Chondrocyte (in vitro differentiated cells): ENCODE results near the gene IL21R. TPM values are rescaled to one million over a fixed set of nuclear protein-coding genes. Genes with fewer than 3 reads are reported as not detected.

Experiments used
- DNase-seq: peaks from one replicate; pipeline ENCODE4 v3.0.0; 2021; ENCODE audit warnings: mixed read lengths, low spot score
- H3K27ac Mint-ChIP-seq: one replicate; pipeline ENCODE4 v1.8.0; 2021; ENCODE audit warnings: mild to moderate bottlenecking, moderate library complexity, mixed read lengths; ENCODE audit not compliant: unreplicated experiment
- H3K27me3 Mint-ChIP-seq: 2 replicates; pipeline ENCODE4 v1.8.0; 2021; ENCODE audit warnings: low read depth, mixed read lengths
- H3K36me3 Mint-ChIP-seq: 2 replicates; pipeline ENCODE4 v1.8.0; 2021; ENCODE audit warnings: low read depth, mixed read lengths
- H3K4me1 Mint-ChIP-seq: 2 replicates; pipeline ENCODE4 v1.8.0; 2021; ENCODE audit warnings: low read depth, mild to moderate bottlenecking, mixed read lengths
- H3K4me3 Mint-ChIP-seq: one replicate; pipeline ENCODE4 v1.8.0; 2021; ENCODE audit warnings: mild to moderate bottlenecking, moderate library complexity, mixed read lengths; ENCODE audit not compliant: unreplicated experiment
- H3K9me3 Mint-ChIP-seq: 2 replicates; pipeline ENCODE4 v1.8.0; 2021; ENCODE audit warnings: low read depth, mixed read lengths
- CTCF ChIP-seq: fragments of 200-600 bp; sonication (generic); IDR thresholded peaks from 2 replicates; pipeline ENCODE4 v1.5.0; 2021; ENCODE audit warnings: antibody characterized with exemption, mild to moderate bottlenecking, moderate library complexity
- total RNA-seq: library from RNA; stranded (reverse); gene quantifications from 3 replicates; pipeline ENCODE4 v1.2.1, GENCODE V29; 2021

The IL21R gene
- total RNA-seq, 1 donor from 2014 or later = 2.2 TPM

GRCh38 chr16:27381974-27382855 lies 19.8 kb upstream of the IL21R start:
- Mint-ChIP-seq H3K27ac (no peak overlapping the region), H3K27me3 (no peaks in the 10 kb centered on the region), H3K9me3 (peaks cover 13% of the 10 kb centered on the region), H3K4me1 (peaks cover 4% of the 10 kb centered on the region), H3K4me3 (no peak overlapping the region), H3K36me3 (peaks cover 5% of the 10 kb centered on the region)
- TF ChIP-seq CTCF = no peak
- no peak for DNase-seq

- Mint-ChIP-seq H3K4me3 (no peak overlapping the region), H3K4me1 (peaks cover 4% of the 10 kb centered on the region), H3K9me3 (peaks cover 13% of the 10 kb centered on the region), H3K36me3 (peaks cover 5% of the 10 kb centered on the region), H3K27me3 (no peaks in the 10 kb centered on the region), H3K27ac (no peak overlapping the region)
- no peak for DNase-seq
- no peak for TF ChIP-seq CTCF
Measured at GRCh38 chr16:27383556-27384243, 18.3 kb upstream of the IL21R start.

- Mint-ChIP-seq H3K27ac (no peak overlapping the region), H3K36me3 (peaks cover 5% of the 10 kb centered on the region), H3K27me3 (no peaks in the 10 kb centered on the region), H3K9me3 (peaks cover 13% of the 10 kb centered on the region), H3K4me3 (no peak overlapping the region), H3K4me1 (peaks cover 2% of the 10 kb centered on the region)
- no peak for TF ChIP-seq CTCF
- DNase-seq = no peak
Measured at GRCh38 chr16:27384425-27384824, 17.5 kb upstream of the IL21R start.

GRCh38 chr16:27385398-27385797 lies 16.6 kb upstream of the IL21R start:
- H3K36me3 Mint-ChIP-seq = peaks cover 5% of the 10 kb centered on the region
- peaks cover 13% of the 10 kb centered on the region for H3K9me3 Mint-ChIP-seq
- TF ChIP-seq CTCF = no peak
- DNase-seq = no peak
- H3K27me3 Mint-ChIP-seq = no peaks in the 10 kb centered on the region
- H3K4me1 Mint-ChIP-seq = peaks cover 3% of the 10 kb centered on the region
- no peak overlapping the region for H3K27ac Mint-ChIP-seq
- H3K4me3 Mint-ChIP-seq = no peak overlapping the region

- peaks cover 6% of the 10 kb centered on the region for H3K4me1 Mint-ChIP-seq
- H3K27me3 Mint-ChIP-seq = no peaks in the 10 kb centered on the region
- DNase-seq = no peak
- no peak overlapping the region for H3K4me3 Mint-ChIP-seq
- peaks cover 5% of the 10 kb centered on the region for H3K36me3 Mint-ChIP-seq
- no peak for TF ChIP-seq CTCF
- peaks cover 13% of the 10 kb centered on the region for H3K9me3 Mint-ChIP-seq
- H3K27ac Mint-ChIP-seq = no peak overlapping the region
Measured at GRCh38 chr16:27386674-27387073, 15.3 kb upstream of the IL21R start.
